ENCODE data around the gene LYSMD2. TPM values are rescaled to one million over a fixed set of nuclear protein-coding genes. Genes with fewer than 3 reads are reported as not detected.

LYSMD2 gene
- total and polyA plus RNA-seq, 9 of the 15 experiments (the other 6 are each of a cell fraction or from before 2014, with no cell fraction given) = 4.3 to 30.3 (median 9.8) TPM

GRCh38 chr15:51727141-51727897, 10.1 kb downstream of the LYSMD2 start (continued):
- TF ChIP-seq HNRNPLL (IDR thresholded peaks at IDR 0.05; ENCODE audit: low read depth, low read length, poor library complexity, severe bottlenecking) (no peak), SETDB1 (IDR thresholded peaks at IDR 0.05; ENCODE audit: low read length) (no peak), BRD4 (IDR thresholded peaks at IDR 0.05) (no peak), JUN (IDR thresholded peaks at IDR 0.05; ENCODE audit: borderline replicate concordance, low read depth, low read length) (no peak), JUN (CRISPR knock-in tag; IDR thresholded peaks at IDR 0.05; ENCODE audit: borderline replicate concordance) (no peak), ZNF77 (CRISPR knock-in tag; IDR thresholded peaks at IDR 0.05) (no peak), BRF2 (IDR thresholded peaks at IDR 0.05; ENCODE audit: borderline replicate concordance, insufficient read depth, insufficient read length) (no peak), NR2C1 (IDR thresholded peaks at IDR 0.05) (no peak), NR2C1 (tag; IDR thresholded peaks at IDR 0.05) (no peak), ZNF561 (CRISPR knock-in tag; conservative IDR thresholded peaks at IDR 0.05) (no peak), ZBTB7A (IDR thresholded peaks at IDR 0.05; ENCODE audit: borderline replicate concordance, control insufficient read depth, low read depth, low read length) (no peak), SUPT5H (IDR thresholded peaks at IDR 0.05) (no peak)
- TF ChIP-seq, protein P1, sequence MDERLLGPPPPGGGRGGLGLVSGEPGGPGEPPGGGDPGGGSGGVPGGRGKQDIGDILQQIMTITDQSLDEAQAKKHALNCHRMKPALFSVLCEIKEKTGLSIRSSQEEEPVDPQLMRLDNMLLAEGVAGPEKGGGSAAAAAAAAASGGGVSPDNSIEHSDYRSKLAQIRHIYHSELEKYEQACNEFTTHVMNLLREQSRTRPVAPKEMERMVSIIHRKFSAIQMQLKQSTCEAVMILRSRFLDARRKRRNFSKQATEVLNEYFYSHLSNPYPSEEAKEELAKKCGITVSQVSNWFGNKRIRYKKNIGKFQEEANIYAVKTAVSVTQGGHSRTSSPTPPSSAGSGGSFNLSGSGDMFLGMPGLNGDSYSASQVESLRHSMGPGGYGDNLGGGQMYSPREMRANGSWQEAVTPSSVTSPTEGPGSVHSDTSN (CRISPR knock-in tag; IDR thresholded peaks at IDR 0.05; ENCODE audit: low read depth) = 0 out of 2 replicates have a peak, but pooled peaks have one; percentile 8
- TF ChIP-seq, protein P1 (tag; conservative IDR thresholded peaks at IDR 0.05; ENCODE audit: low read depth) = peak; percentile 62
- TF ChIP-seq, protein P2, sequence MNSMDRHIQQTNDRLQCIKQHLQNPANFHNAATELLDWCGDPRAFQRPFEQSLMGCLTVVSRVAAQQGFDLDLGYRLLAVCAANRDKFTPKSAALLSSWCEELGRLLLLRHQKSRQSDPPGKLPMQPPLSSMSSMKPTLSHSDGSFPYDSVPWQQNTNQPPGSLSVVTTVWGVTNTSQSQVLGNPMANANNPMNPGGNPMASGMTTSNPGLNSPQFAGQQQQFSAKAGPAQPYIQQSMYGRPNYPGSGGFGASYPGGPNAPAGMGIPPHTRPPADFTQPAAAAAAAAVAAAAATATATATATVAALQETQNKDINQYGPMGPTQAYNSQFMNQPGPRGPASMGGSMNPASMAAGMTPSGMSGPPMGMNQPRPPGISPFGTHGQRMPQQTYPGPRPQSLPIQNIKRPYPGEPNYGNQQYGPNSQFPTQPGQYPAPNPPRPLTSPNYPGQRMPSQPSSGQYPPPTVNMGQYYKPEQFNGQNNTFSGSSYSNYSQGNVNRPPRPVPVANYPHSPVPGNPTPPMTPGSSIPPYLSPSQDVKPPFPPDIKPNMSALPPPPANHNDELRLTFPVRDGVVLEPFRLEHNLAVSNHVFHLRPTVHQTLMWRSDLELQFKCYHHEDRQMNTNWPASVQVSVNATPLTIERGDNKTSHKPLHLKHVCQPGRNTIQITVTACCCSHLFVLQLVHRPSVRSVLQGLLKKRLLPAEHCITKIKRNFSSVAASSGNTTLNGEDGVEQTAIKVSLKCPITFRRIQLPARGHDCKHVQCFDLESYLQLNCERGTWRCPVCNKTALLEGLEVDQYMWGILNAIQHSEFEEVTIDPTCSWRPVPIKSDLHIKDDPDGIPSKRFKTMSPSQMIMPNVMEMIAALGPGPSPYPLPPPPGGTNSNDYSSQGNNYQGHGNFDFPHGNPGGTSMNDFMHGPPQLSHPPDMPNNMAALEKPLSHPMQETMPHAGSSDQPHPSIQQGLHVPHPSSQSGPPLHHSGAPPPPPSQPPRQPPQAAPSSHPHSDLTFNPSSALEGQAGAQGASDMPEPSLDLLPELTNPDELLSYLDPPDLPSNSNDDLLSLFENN (IDR thresholded peaks at IDR 0.05; ENCODE audit: low read depth in 2 of 2, low read length in 2 of 2) = no peak
- TF ChIP-seq, protein P3, sequence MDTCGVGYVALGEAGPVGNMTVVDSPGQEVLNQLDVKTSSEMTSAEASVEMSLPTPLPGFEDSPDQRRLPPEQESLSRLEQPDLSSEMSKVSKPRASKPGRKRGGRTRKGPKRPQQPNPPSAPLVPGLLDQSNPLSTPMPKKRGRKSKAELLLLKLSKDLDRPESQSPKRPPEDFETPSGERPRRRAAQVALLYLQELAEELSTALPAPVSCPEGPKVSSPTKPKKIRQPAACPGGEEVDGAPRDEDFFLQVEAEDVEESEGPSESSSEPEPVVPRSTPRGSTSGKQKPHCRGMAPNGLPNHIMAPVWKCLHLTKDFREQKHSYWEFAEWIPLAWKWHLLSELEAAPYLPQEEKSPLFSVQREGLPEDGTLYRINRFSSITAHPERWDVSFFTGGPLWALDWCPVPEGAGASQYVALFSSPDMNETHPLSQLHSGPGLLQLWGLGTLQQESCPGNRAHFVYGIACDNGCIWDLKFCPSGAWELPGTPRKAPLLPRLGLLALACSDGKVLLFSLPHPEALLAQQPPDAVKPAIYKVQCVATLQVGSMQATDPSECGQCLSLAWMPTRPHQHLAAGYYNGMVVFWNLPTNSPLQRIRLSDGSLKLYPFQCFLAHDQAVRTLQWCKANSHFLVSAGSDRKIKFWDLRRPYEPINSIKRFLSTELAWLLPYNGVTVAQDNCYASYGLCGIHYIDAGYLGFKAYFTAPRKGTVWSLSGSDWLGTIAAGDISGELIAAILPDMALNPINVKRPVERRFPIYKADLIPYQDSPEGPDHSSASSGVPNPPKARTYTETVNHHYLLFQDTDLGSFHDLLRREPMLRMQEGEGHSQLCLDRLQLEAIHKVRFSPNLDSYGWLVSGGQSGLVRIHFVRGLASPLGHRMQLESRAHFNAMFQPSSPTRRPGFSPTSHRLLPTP (IDR thresholded peaks at IDR 0.05; ENCODE audit: borderline replicate concordance, extremely low read depth, insufficient read length) = no peak

Data from K562 (cell line).